Neural cell (in vitro differentiated cells): ENCODE measurements around the gene SLC5A8. TPM values are rescaled to one million over a fixed set of nuclear protein-coding genes. Genes with fewer than 3 reads are reported as not detected.

Source experiments
- H2AFZ ChIP-seq: fragments of 200-600, 300-800 bp; sonication (generic), shearing (Covaris generic); 2 replicates; pipeline ENCODE4 v1.6.0; 2014; ENCODE audit warnings: low read depth, mild to moderate bottlenecking, antibody characterized with exemption, low read length, moderate library complexity
- H3F3A ChIP-seq: fragments of 200-600 bp; shearing (Covaris generic); 2 replicates; pipeline ENCODE4 v1.6.1; 2016; ENCODE audit warnings: mild to moderate bottlenecking, moderate library complexity, mixed read lengths, antibody characterized with exemption, low read length; ENCODE audit not compliant: insufficient read depth, poor library complexity, severe bottlenecking
- H3K27ac ChIP-seq: fragments of 200-600, 300-800 bp; sonication (generic), shearing (Covaris generic); 2 replicates; pipeline ENCODE4 v1.5.1; 2014; ENCODE audit warnings: mild to moderate bottlenecking, low read length, moderate library complexity
- H3K27me3 ChIP-seq: fragments of 300-800, 200-600 bp; sonication (generic), shearing (Covaris generic); 2 replicates; pipeline ENCODE4 v1.6.0; 2014; ENCODE audit warnings: mild to moderate bottlenecking, low read depth, low read length, moderate library complexity; ENCODE audit not compliant: insufficient read depth
- H3K36me3 ChIP-seq: fragments of 300-800, 200-600 bp; sonication (generic), shearing (Covaris generic); 2 replicates; pipeline ENCODE4 v1.5.1; 2014; ENCODE audit warnings: mild to moderate bottlenecking, antibody characterized with exemption, low read length, moderate library complexity; ENCODE audit not compliant: insufficient read depth
- H3K4me2 ChIP-seq: fragments of 300-800, 200-600 bp; sonication (generic), shearing (Covaris generic); 2 replicates; pipeline ENCODE4 v1.6.0; 2014; ENCODE audit warnings: mild to moderate bottlenecking, low read length
- H3K4me3 ChIP-seq: fragments of 300-800, 200-600 bp; sonication (generic), shearing (Covaris generic); 2 replicates; pipeline ENCODE4 v1.5.1; 2014; ENCODE audit warnings: mild to moderate bottlenecking, low read length, moderate library complexity
- H3K79me2 ChIP-seq: fragments of 200-600 bp; shearing (Covaris generic); replicated peaks from 2 replicates; pipeline ENCODE4 v1.6.0; 2014; ENCODE audit warnings: mild to moderate bottlenecking, low read length, moderate library complexity; ENCODE audit not compliant: insufficient read depth
- H3K9ac ChIP-seq: fragments of 300-800, 200-600 bp; sonication (generic), shearing (Covaris generic); 2 replicates; pipeline ENCODE4 v1.6.1; 2016; ENCODE audit warnings: mild to moderate bottlenecking, low read length, mixed read lengths
- H3K9me2 ChIP-seq: fragments of 200-600 bp; shearing (Covaris generic); 2 replicates; pipeline ENCODE4 v1.6.1; 2016; ENCODE audit warnings: mild to moderate bottlenecking, low read length, mixed read lengths; ENCODE audit not compliant: insufficient read depth
- H3K9me3 ChIP-seq: fragments of 200-600, 300-800 bp; sonication (generic), shearing (Covaris generic); 2 replicates; pipeline ENCODE4 v1.6.1; 2016; ENCODE audit warnings: mild to moderate bottlenecking, mixed run types, low read length, moderate library complexity, mixed read lengths
- H4K20me1 ChIP-seq: fragments of 200-600 bp; shearing (Covaris generic); 2 replicates; pipeline ENCODE4 v1.6.1; 2016; ENCODE audit warnings: mild to moderate bottlenecking, mixed run types; ENCODE audit not compliant: insufficient read depth
- EP300 ChIP-seq: fragments of 450-650 bp; conservative IDR thresholded peaks from 2 replicates; pipeline ENCODE4 v1.6.1; 2014; ENCODE audit warnings: antibody characterized with exemption, mild to moderate bottlenecking, moderate library complexity; ENCODE audit not compliant: poor library complexity, severe bottlenecking
- EZH2 ChIP-seq: fragments of 200-600, 300-800 bp; shearing (Covaris generic), sonication (generic); IDR thresholded peaks from 2 replicates; pipeline ENCODE4 v1.6.1; 2014; ENCODE audit warnings: antibody characterized with exemption, low read length, borderline replicate concordance, mild to moderate bottlenecking; ENCODE audit not compliant: insufficient read depth, poor library complexity, severe bottlenecking
- MXI1 ChIP-seq: fragments of 450-650 bp; conservative IDR thresholded peaks from 2 replicates; pipeline ENCODE4 v1.6.1; 2014; ENCODE audit warnings: antibody characterized with exemption, mild to moderate bottlenecking; ENCODE audit not compliant: poor library complexity, severe bottlenecking
- POLR2AphosphoS5 ChIP-seq: IDR thresholded peaks from 2 replicates; pipeline ENCODE4 v1.6.1; 2012
- RAD21 ChIP-seq: fragments of 450-650 bp; conservative IDR thresholded peaks from 2 replicates; pipeline ENCODE4 v1.6.1; 2014; ENCODE audit warnings: antibody characterized with exemption, mild to moderate bottlenecking, moderate library complexity
- SMC3 ChIP-seq: fragments of 450-650 bp; conservative IDR thresholded peaks from 2 replicates; pipeline ENCODE4 v1.6.1; 2014; ENCODE audit warnings: antibody characterized with exemption, mild to moderate bottlenecking, moderate library complexity; ENCODE audit not compliant: poor library complexity
- TAF1 ChIP-seq: IDR thresholded peaks from 2 replicates; pipeline ENCODE4 v1.6.1; 2012; ENCODE audit warnings: low read depth
- polyA plus RNA-seq: library from polyadenylated mRNA; depleted of rRNA; stranded (reverse); fragments of >200 nt; gene quantifications from 2 replicates; pipeline ENCODE4 v1.2.3, GENCODE V29; 2014
- TF ChIP-seq, protein P1 (sequence below): fragments of 450-650 bp; IDR thresholded peaks from 2 replicates; pipeline ENCODE4 v1.5.1; 2014; ENCODE audit warnings: antibody characterized with exemption, mild to moderate bottlenecking, moderate library complexity; ENCODE audit not compliant: poor library complexity, severe bottlenecking
- TF ChIP-seq, protein P2 (sequence below): IDR thresholded peaks from 2 replicates; pipeline ENCODE4 v1.6.1; 2012; ENCODE audit warnings: borderline replicate concordance

Gene SLC5A8
- polyA plus RNA-seq, 1 donor from 2014 or later, result 0.12 TPM

DNA sequence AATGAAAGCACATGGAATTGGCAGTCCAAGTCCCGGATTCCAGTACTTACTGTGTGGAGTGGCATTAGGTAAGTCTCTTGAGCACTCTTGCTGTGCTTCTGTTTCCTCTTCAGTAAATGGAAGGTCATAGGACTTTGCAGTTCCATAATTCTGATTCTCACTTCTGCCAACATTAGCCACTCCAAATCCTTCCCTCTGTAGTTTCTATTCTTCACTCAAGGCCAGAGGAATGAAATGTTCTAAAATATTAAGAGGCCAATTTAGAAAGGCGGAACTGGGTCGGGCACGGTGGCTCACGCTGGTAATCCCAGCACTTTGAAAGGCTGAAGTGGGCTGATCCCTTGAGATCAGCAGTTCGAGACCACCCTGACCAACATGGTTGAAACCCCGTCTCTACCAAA lies 19.8 kb upstream of the SLC5A8 start:
- Histone ChIP-seq H2AFZ (no peak overlapping the region), H3K36me3 (no peaks in the 10 kb centered on the region), H3K27me3 (no peaks in the 10 kb centered on the region), H3K9me3 (no peaks in the 10 kb centered on the region), H3K9ac (no peak overlapping the region), H3K79me2 (no peaks in the 10 kb centered on the region), H3K9me2 (no peaks in the 10 kb centered on the region), H3K27ac (no peak overlapping the region), H3K4me3 (no peak overlapping the region), H3F3A (no peaks in the 10 kb centered on the region), H4K20me1 (no peaks in the 10 kb centered on the region), H3K4me2 (no peak overlapping the region)
- TF ChIP-seq EP300 (no peak), RAD21 (no peak), EZH2 (no peak), POLR2AphosphoS5 (no peak), MXI1 (no peak)
- TF ChIP-seq, protein P1, sequence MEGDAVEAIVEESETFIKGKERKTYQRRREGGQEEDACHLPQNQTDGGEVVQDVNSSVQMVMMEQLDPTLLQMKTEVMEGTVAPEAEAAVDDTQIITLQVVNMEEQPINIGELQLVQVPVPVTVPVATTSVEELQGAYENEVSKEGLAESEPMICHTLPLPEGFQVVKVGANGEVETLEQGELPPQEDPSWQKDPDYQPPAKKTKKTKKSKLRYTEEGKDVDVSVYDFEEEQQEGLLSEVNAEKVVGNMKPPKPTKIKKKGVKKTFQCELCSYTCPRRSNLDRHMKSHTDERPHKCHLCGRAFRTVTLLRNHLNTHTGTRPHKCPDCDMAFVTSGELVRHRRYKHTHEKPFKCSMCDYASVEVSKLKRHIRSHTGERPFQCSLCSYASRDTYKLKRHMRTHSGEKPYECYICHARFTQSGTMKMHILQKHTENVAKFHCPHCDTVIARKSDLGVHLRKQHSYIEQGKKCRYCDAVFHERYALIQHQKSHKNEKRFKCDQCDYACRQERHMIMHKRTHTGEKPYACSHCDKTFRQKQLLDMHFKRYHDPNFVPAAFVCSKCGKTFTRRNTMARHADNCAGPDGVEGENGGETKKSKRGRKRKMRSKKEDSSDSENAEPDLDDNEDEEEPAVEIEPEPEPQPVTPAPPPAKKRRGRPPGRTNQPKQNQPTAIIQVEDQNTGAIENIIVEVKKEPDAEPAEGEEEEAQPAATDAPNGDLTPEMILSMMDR, result no peak
- TF ChIP-seq, protein P2, sequence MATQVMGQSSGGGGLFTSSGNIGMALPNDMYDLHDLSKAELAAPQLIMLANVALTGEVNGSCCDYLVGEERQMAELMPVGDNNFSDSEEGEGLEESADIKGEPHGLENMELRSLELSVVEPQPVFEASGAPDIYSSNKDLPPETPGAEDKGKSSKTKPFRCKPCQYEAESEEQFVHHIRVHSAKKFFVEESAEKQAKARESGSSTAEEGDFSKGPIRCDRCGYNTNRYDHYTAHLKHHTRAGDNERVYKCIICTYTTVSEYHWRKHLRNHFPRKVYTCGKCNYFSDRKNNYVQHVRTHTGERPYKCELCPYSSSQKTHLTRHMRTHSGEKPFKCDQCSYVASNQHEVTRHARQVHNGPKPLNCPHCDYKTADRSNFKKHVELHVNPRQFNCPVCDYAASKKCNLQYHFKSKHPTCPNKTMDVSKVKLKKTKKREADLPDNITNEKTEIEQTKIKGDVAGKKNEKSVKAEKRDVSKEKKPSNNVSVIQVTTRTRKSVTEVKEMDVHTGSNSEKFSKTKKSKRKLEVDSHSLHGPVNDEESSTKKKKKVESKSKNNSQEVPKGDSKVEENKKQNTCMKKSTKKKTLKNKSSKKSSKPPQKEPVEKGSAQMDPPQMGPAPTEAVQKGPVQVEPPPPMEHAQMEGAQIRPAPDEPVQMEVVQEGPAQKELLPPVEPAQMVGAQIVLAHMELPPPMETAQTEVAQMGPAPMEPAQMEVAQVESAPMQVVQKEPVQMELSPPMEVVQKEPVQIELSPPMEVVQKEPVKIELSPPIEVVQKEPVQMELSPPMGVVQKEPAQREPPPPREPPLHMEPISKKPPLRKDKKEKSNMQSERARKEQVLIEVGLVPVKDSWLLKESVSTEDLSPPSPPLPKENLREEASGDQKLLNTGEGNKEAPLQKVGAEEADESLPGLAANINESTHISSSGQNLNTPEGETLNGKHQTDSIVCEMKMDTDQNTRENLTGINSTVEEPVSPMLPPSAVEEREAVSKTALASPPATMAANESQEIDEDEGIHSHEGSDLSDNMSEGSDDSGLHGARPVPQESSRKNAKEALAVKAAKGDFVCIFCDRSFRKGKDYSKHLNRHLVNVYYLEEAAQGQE, result no peak

DNA sequence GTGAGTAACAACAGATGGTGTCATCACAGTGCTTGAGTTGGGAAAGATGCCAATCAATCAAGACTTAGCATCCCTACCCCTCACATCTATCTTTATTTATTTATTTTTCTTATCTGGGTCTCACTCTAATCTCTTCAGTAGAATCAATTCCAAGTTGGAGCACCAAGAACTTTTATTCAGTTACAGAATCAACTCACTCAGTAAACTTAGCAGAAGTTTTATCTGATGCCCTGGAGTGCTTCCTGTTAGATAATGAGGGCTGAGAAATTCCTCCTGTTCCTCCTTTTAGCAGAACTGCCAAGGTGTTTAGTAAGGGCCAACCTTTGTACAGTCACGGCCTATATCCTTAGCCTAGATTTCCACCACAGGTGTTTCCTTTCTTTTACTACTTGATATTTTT lies 11.3 kb upstream of the SLC5A8 start:
- H2AFZ ChIP-seq, result no peak overlapping the region
- TF ChIP-seq TAF1 (no peak), SMC3 (no peak), POLR2AphosphoS5 (no peak), RAD21 (no peak)
- TF ChIP-seq, protein P2, result no peak

More for the DNA sequence above, 11.3 kb upstream of the SLC5A8 start:
- Histone ChIP-seq H4K20me1 (no peaks in the 10 kb centered on the region), H3F3A (no peaks in the 10 kb centered on the region), H3K4me3 (no peak overlapping the region), H3K27ac (no peak overlapping the region), H3K4me2 (no peak overlapping the region), H3K9me2 (no peaks in the 10 kb centered on the region), H3K36me3 (no peaks in the 10 kb centered on the region), H3K9ac (no peak overlapping the region), H3K9me3 (no peaks in the 10 kb centered on the region), H3K27me3 (no peaks in the 10 kb centered on the region), H3K79me2 (no peaks in the 10 kb centered on the region)
